Measurements from ENCODE around the gene TRIM61.

DNA sequence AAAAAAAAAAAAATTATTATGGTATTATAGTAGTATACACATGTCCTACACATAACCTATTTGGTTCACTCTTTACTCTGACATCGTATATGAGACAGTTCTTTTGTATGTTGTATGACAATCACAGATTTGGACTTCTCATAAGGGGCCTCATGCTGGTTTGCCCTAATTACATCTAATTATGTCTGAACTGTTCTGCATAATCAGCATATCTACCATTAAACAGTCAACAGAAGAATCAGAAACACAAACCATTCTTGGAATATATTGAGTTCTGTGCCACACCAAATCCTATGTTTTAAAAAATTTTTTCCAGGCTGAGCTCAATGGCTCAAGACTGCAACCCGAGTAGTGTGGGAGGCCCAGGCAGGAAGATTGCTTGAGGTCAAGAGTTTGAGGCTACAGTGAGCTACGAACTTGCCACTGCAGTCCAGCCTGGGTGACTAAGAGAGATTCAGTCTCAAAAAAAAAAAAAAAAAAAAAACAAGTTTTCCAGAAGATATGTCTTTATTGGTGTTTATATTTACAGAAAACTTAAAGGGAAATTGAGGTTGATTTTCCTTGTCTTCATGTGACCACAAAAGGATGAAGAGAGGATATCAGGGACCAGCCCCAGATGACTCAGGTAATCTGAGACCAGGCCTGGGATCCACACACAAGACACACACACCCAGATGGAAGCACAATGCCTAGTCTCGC, 22.2 kb downstream of the TRIM61 start:
- TF ChIP-seq, protein P1, sequence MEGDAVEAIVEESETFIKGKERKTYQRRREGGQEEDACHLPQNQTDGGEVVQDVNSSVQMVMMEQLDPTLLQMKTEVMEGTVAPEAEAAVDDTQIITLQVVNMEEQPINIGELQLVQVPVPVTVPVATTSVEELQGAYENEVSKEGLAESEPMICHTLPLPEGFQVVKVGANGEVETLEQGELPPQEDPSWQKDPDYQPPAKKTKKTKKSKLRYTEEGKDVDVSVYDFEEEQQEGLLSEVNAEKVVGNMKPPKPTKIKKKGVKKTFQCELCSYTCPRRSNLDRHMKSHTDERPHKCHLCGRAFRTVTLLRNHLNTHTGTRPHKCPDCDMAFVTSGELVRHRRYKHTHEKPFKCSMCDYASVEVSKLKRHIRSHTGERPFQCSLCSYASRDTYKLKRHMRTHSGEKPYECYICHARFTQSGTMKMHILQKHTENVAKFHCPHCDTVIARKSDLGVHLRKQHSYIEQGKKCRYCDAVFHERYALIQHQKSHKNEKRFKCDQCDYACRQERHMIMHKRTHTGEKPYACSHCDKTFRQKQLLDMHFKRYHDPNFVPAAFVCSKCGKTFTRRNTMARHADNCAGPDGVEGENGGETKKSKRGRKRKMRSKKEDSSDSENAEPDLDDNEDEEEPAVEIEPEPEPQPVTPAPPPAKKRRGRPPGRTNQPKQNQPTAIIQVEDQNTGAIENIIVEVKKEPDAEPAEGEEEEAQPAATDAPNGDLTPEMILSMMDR (IDR thresholded peaks at IDR 0.05): no peak
- no peak for TF ChIP-seq POLR2A (IDR thresholded peaks at IDR 0.05)
